B cell (primary cell): ENCODE data around the gene KIAA1217. TPM values are rescaled to one million over a fixed set of nuclear protein-coding genes. Genes with fewer than 3 reads are reported as not detected.

Experiments used
- ATAC-seq: fragments of 200-7000 bp; cut with Tn5 transposase; one replicate; pipeline ENCODE4 v1.10.0; 2021; ENCODE audit warnings: low read depth, mild to moderate bottlenecking, moderate number of reproducible peaks, moderate library complexity
- CTCF ChIA-PET: fragments of 350-600 bp; sonication (Branson Sonifier 250); formaldehyde crosslinking; loops from one replicate; lab custom pipeline; 2021; ENCODE audit warnings: antibody characterized with exemption, inconsistent platforms; lab: Charles Lee
- POLR2A ChIA-PET: fragments of 350-600 bp; sonication (Branson Sonifier 250); formaldehyde crosslinking; loops from one replicate; lab custom pipeline; 2021; ENCODE audit warnings: antibody characterized with exemption; lab: Charles Lee
- DNase-seq: peaks from one replicate; pipeline ENCODE4 v3.0.0; 2013
- H2AFZ ChIP-seq: 2 replicates; pipeline ENCODE4 v1.6.1; 2012; ENCODE audit warnings: mild to moderate bottlenecking, low read depth, low read length; ENCODE audit not compliant: insufficient read depth, poor library complexity, severe bottlenecking
- H3K27ac ChIP-seq, 2 donors: 1 replicate in 1 of 2; 2 replicates in 1 of 2; pipeline ENCODE4 v1.5.1; 2012 to 2013; ENCODE audit warnings: low read length in 2 of 2, mild to moderate bottlenecking in 2 of 2, moderate library complexity in 1 of 2
- H3K27me3 ChIP-seq, 4 experiments: fragments of 200-600 bp in 1 of 4; sonication (generic) in 1 of 4; replicated peaks in 1 of 4; 1 replicate in 2 of 4; 2 replicates in 2 of 4; pipeline versions ENCODE4 v1.6.1 to v1.7.0; 2013 to 2016; ENCODE audit warnings: low read length in 3 of 4, mild to moderate bottlenecking in 2 of 4, mixed read lengths in 1 of 4, moderate library complexity in 1 of 4; ENCODE audit not compliant: insufficient read depth in 4 of 4, control insufficient read depth in 3 of 4; ENCODE audit errors: control extremely low read depth in 1 of 4
- H3K36me3 ChIP-seq, 2 experiments: replicated peaks in 1 of 2; 1 replicate in 1 of 2; 2 replicates in 1 of 2; pipeline versions ENCODE4 v1.6.1 to v1.7.1; 2013; ENCODE audit warnings: low read length in 1 of 2; ENCODE audit not compliant: insufficient read depth in 2 of 2, control insufficient read depth in 1 of 2; ENCODE audit errors: control extremely low read depth in 1 of 2, extremely low read depth in 1 of 2
- H3K4me1 ChIP-seq, 2 donors: fragments of 200-600 bp in 1 of 2; sonication (generic) in 1 of 2; 1 replicate in 1 of 2; 2 replicates in 1 of 2; pipeline versions ENCODE4 v1.5.1 to v1.6.1; 2013 to 2017; ENCODE audit warnings: low read length in 2 of 2; ENCODE audit not compliant: control insufficient read depth in 2 of 2, insufficient read depth in 2 of 2
- H3K4me2 ChIP-seq: replicated peaks from 2 replicates; pipeline ENCODE3; 2012; ENCODE audit warnings: mild to moderate bottlenecking, low read depth, low read length; ENCODE audit not compliant: poor library complexity, severe bottlenecking
- H3K4me3 ChIP-seq, 5 experiments: fragments of 200-600 bp in 1 of 5; sonication (generic) in 1 of 5; 1 replicate in 3 of 5; 2 replicates in 2 of 5; pipeline versions ENCODE4 v1.5.1 to v1.7.0; 2011 to 2016; ENCODE audit warnings: low read length in 4 of 5, mild to moderate bottlenecking in 4 of 5, low read depth in 2 of 5, control low read depth in 1 of 5, moderate library complexity in 1 of 5; ENCODE audit not compliant: insufficient read depth in 1 of 5; ENCODE audit errors: control extremely low read depth in 1 of 5, extremely low read depth in 1 of 5
- H3K79me2 ChIP-seq: fragments of 200-600 bp; sonication (generic); one replicate; pipeline ENCODE4 v1.6.0; 2016; ENCODE audit warnings: low read length; ENCODE audit not compliant: control insufficient read depth, insufficient read depth
- H3K9ac ChIP-seq: fragments of 200-600 bp; sonication (generic); 2 replicates; pipeline ENCODE4 v1.6.1; 2017; ENCODE audit warnings: mild to moderate bottlenecking, low read length, moderate library complexity
- H3K9me3 ChIP-seq, 3 donors: one replicate each; pipeline versions ENCODE4 v1.6.1 to v1.7.1; 2013; ENCODE audit warnings: low read length in 2 of 3; ENCODE audit not compliant: control insufficient read depth in 2 of 3, insufficient read depth in 1 of 3; ENCODE audit errors: control extremely low read depth in 1 of 3
- H4K20me1 ChIP-seq: 2 replicates; pipeline ENCODE4 v1.6.0; 2012; ENCODE audit warnings: mild to moderate bottlenecking, low read length; ENCODE audit not compliant: insufficient read depth, control insufficient read depth, poor library complexity, severe bottlenecking
- H3K27ac Mint-ChIP-seq: one replicate; pipeline ENCODE4 v1.8.0; 2021; ENCODE audit warnings: mixed read lengths
- H3K27me3 Mint-ChIP-seq: one replicate; pipeline ENCODE4 v1.8.0; 2021; ENCODE audit warnings: mixed read lengths
- H3K4me1 Mint-ChIP-seq: one replicate; pipeline ENCODE4 v1.8.0; 2021; ENCODE audit warnings: mixed read lengths
- H3K4me3 Mint-ChIP-seq: one replicate; pipeline ENCODE4 v1.8.0; 2021; ENCODE audit warnings: mixed read lengths
- H3K9me3 Mint-ChIP-seq: one replicate; pipeline ENCODE4 v1.8.0; 2022; ENCODE audit warnings: mixed read lengths; ENCODE audit not compliant: insufficient read depth
- EZH2 ChIP-seq: IDR thresholded peaks from 2 replicates; pipeline ENCODE4 v1.6.1; 2012; ENCODE audit warnings: borderline replicate concordance, low read depth, mild to moderate bottlenecking, moderate library complexity, low read length; ENCODE audit not compliant: insufficient read depth, poor library complexity, severe bottlenecking
- WGBS: methylation state at CpG from one replicate; pipeline ENCODE4 v1.1.5; 2013; ENCODE audit warnings: missing lambda C conversion rate; ENCODE audit not compliant: insufficient coverage; 5-methylcytosine and 5-hydroxymethylcytosine counted together
- intact Hi-C: fragments of 100-400 bp; cut with micrococcal nuclease; formaldehyde crosslinking; loops from one replicate; pipeline ENCODE4 v1.10.0; 2022
- polyA plus RNA-seq: library from polyadenylated mRNA; depleted of rRNA; stranded (reverse); fragments of >200 nt; gene quantifications from 2 replicates; pipeline ENCODE4 v1.2.3, GENCODE V29; 2012
- total RNA-seq, 2 donors: library from RNA; stranded (reverse); fragments of 120-200 nt in 1 of 2; gene quantifications; 1 replicate in 1 of 2; 2 replicates in 1 of 2; pipeline versions ENCODE4 v1.2.3 to v1.2.4, GENCODE V29; 2013 to 2022
- TF ChIP-seq, protein P1 (sequence below): fragments of 200-600 bp; IDR thresholded peaks from one replicate; pipeline ENCODE4 v1.8.0; 2022; ENCODE audit warnings: antibody characterized with exemption, mild to moderate bottlenecking

The KIAA1217 gene
- total and polyA plus RNA-seq, 2 donors (not counting 1 experiment from before 2014, with no cell fraction given), result 0.67 TPM; not detected in 1

- H3K27ac Mint-ChIP-seq, result no peak overlapping the region
- H3K4me1 ChIP-seq, result no peaks in the 10 kb centered on the region
- peaks cover 0 to 6% (median 0%) of the 10 kb centered on the region in 4 experiments for H3K27me3 ChIP-seq
- H3K4me3 ChIP-seq, result no peak overlapping the region
- no peak overlapping the region for H2AFZ ChIP-seq
- TF ChIP-seq, protein P1, sequence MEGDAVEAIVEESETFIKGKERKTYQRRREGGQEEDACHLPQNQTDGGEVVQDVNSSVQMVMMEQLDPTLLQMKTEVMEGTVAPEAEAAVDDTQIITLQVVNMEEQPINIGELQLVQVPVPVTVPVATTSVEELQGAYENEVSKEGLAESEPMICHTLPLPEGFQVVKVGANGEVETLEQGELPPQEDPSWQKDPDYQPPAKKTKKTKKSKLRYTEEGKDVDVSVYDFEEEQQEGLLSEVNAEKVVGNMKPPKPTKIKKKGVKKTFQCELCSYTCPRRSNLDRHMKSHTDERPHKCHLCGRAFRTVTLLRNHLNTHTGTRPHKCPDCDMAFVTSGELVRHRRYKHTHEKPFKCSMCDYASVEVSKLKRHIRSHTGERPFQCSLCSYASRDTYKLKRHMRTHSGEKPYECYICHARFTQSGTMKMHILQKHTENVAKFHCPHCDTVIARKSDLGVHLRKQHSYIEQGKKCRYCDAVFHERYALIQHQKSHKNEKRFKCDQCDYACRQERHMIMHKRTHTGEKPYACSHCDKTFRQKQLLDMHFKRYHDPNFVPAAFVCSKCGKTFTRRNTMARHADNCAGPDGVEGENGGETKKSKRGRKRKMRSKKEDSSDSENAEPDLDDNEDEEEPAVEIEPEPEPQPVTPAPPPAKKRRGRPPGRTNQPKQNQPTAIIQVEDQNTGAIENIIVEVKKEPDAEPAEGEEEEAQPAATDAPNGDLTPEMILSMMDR, result no peak
- no peak for TF ChIP-seq EZH2
- no peaks in the 10 kb centered on the region for H3K9me3 Mint-ChIP-seq
- DNase-seq, result no peak
- ATAC-seq, result no peak
- H3K36me3 ChIP-seq, result no peaks in the 10 kb centered on the region
- intact Hi-C loops, result no loop called here
- no peak overlapping the region for H3K9ac ChIP-seq
- H3K9me3 ChIP-seq, result peaks cover 0 to 3% (median 0%) of the 10 kb centered on the region in 3 donors
- H3K79me2 ChIP-seq, result no peaks in the 10 kb centered on the region
- WGBS, result 90% methylated on average over 17 of the region's 17 CpGs
- H3K27ac ChIP-seq, result no peak overlapping the region
- no peak overlapping the region for H3K4me3 Mint-ChIP-seq
- H3K4me1 Mint-ChIP-seq, result no peaks in the 10 kb centered on the region
- ChIA-PET CTCF (no interaction called here), POLR2A (no interaction called here)
- no peak overlapping the region for H3K4me2 ChIP-seq
- H3K27me3 Mint-ChIP-seq, result peaks cover 12% of the 10 kb centered on the region
- no peaks in the 10 kb centered on the region for H4K20me1 ChIP-seq
These were observed 315.4 kb downstream of the KIAA1217 start for GRCh38 chr10:24524314-24524713.

DNA sequence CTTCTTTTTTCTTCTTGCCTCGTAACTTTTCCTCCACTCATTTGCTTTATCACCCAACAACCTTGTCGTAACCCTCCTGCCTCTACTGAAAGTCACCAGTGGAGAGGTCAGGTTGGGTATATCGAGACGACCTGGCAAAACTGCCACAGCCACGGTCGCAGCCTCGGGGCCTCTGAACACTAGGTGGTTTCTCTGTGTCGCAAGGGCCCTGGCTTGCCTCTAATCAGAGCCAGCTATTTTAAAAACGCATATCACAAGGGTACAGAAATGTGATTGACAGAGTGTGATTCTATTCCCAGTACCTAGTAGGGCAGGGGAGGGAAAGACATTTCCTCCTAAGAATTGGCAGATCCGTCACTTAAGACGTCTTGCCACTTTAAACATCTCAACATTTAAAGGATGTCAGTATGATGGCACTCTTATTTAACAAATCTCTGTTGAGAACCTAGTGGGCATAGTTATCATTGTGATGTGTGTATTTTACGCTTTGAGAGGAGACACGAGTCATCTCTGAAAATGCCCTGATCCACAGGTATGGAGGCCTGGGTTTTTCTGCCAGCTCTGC lies 317.2 kb downstream of the KIAA1217 start:
- Mint-ChIP-seq H3K27ac (no peak overlapping the region), H3K4me3 (no peak overlapping the region), H3K9me3 (no peaks in the 10 kb centered on the region), H3K4me1 (no peaks in the 10 kb centered on the region), H3K27me3 (peaks cover 6% of the 10 kb centered on the region)
- Histone ChIP-seq H3K4me1 (no peaks in the 10 kb centered on the region), H3K9me3 (peaks cover 0 to 3% (median 0%) of the 10 kb centered on the region in 3 donors), H3K27me3 (no peaks in the 10 kb centered on the region), H2AFZ (no peak overlapping the region), H3K9ac (no peak overlapping the region), H3K36me3 (no peaks in the 10 kb centered on the region), H3K4me3 (no peak overlapping the region), H3K27ac (no peak overlapping the region), H3K79me2 (no peaks in the 10 kb centered on the region), H4K20me1 (no peaks in the 10 kb centered on the region), H3K4me2 (no peak overlapping the region)
- no peak for ATAC-seq
- TF ChIP-seq, protein P1, result no peak
- no peak for TF ChIP-seq EZH2
- no peak for DNase-seq
- WGBS, result 92% methylated on average over 5 of the region's 13 CpGs
- intact Hi-C loops, result no loop called here
- CTCF ChIA-PET, result no interaction called here
- POLR2A ChIA-PET, result no interaction called here
